GM12873 (cell line): Measurements from ENCODE around the gene AADAT.

ENCODE experiments used
- TF ChIP-seq, protein P1 (sequence below): IDR thresholded peaks from 2 replicates; pipeline ENCODE4 v1.5.1; 2012; ENCODE audit warnings: low read depth, mild to moderate bottlenecking, moderate library complexity, low read length, control low read depth; ENCODE audit not compliant: insufficient read depth; ENCODE audit errors: missing control alignments

Gene AADAT

GRCh38 chr4:170014359-170015011, 75.3 kb downstream of the AADAT start:
- TF ChIP-seq, protein P1, sequence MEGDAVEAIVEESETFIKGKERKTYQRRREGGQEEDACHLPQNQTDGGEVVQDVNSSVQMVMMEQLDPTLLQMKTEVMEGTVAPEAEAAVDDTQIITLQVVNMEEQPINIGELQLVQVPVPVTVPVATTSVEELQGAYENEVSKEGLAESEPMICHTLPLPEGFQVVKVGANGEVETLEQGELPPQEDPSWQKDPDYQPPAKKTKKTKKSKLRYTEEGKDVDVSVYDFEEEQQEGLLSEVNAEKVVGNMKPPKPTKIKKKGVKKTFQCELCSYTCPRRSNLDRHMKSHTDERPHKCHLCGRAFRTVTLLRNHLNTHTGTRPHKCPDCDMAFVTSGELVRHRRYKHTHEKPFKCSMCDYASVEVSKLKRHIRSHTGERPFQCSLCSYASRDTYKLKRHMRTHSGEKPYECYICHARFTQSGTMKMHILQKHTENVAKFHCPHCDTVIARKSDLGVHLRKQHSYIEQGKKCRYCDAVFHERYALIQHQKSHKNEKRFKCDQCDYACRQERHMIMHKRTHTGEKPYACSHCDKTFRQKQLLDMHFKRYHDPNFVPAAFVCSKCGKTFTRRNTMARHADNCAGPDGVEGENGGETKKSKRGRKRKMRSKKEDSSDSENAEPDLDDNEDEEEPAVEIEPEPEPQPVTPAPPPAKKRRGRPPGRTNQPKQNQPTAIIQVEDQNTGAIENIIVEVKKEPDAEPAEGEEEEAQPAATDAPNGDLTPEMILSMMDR = no peak

DNA sequence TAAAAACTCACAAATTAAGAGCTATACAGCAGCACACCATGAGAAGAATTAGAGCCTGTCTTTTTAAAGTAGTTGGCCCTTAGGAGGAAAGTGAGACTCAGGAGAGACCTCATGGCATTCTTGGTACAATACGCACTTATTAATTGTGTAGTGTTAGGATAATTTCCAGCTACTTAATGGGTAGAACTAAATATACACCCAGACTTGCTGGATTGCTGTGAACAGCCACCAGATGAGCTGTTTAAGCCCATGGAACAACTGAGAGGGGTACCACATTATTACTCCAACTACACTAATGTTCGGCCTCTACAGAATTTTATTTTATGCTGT, 77.2 kb downstream of the AADAT start:
- TF ChIP-seq, protein P1 = no peak

GRCh38 chr4:170011921-170012628, 77.7 kb downstream of the AADAT start:
- TF ChIP-seq, protein P1 = no peak
